B cell (primary cell): ENCODE results near the gene WNT9B. TPM values are rescaled to one million over a fixed set of nuclear protein-coding genes. Genes with fewer than 3 reads are reported as not detected.

Experiments
- ATAC-seq: fragments of 200-7000 bp; cut with Tn5 transposase; one replicate; pipeline ENCODE4 v1.10.0; 2021; ENCODE audit warnings: low read depth, mild to moderate bottlenecking, moderate number of reproducible peaks, moderate library complexity
- CTCF ChIA-PET: fragments of 350-600 bp; sonication (Branson Sonifier 250); formaldehyde crosslinking; loops from one replicate; lab custom pipeline; 2021; ENCODE audit warnings: antibody characterized with exemption, inconsistent platforms; lab: Charles Lee
- POLR2A ChIA-PET: fragments of 350-600 bp; sonication (Branson Sonifier 250); formaldehyde crosslinking; loops from one replicate; lab custom pipeline; 2021; ENCODE audit warnings: antibody characterized with exemption; lab: Charles Lee
- DNase-seq: peaks from one replicate; pipeline ENCODE4 v3.0.0; 2013
- H2AFZ ChIP-seq: 2 replicates; pipeline ENCODE4 v1.6.1; 2012; ENCODE audit warnings: mild to moderate bottlenecking, low read depth, low read length; ENCODE audit not compliant: insufficient read depth, poor library complexity, severe bottlenecking
- H3K27ac ChIP-seq, 2 donors: 1 replicate in 1 of 2; 2 replicates in 1 of 2; pipeline ENCODE4 v1.5.1; 2012 to 2013; ENCODE audit warnings: low read length in 2 of 2, mild to moderate bottlenecking in 2 of 2, moderate library complexity in 1 of 2
- H3K27me3 ChIP-seq, 4 experiments: fragments of 200-600 bp in 1 of 4; sonication (generic) in 1 of 4; replicated peaks in 1 of 4; 1 replicate in 2 of 4; 2 replicates in 2 of 4; pipeline versions ENCODE4 v1.6.1 to v1.7.0; 2013 to 2016; ENCODE audit warnings: low read length in 3 of 4, mild to moderate bottlenecking in 2 of 4, mixed read lengths in 1 of 4, moderate library complexity in 1 of 4; ENCODE audit not compliant: insufficient read depth in 4 of 4, control insufficient read depth in 3 of 4; ENCODE audit errors: control extremely low read depth in 1 of 4
- H3K36me3 ChIP-seq, 2 experiments: replicated peaks in 1 of 2; 1 replicate in 1 of 2; 2 replicates in 1 of 2; pipeline versions ENCODE4 v1.6.1 to v1.7.1; 2013; ENCODE audit warnings: low read length in 1 of 2; ENCODE audit not compliant: insufficient read depth in 2 of 2, control insufficient read depth in 1 of 2; ENCODE audit errors: control extremely low read depth in 1 of 2, extremely low read depth in 1 of 2
- H3K4me1 ChIP-seq, 2 donors: fragments of 200-600 bp in 1 of 2; sonication (generic) in 1 of 2; 1 replicate in 1 of 2; 2 replicates in 1 of 2; pipeline versions ENCODE4 v1.5.1 to v1.6.1; 2013 to 2017; ENCODE audit warnings: low read length in 2 of 2; ENCODE audit not compliant: control insufficient read depth in 2 of 2, insufficient read depth in 2 of 2
- H3K4me2 ChIP-seq: replicated peaks from 2 replicates; pipeline ENCODE3; 2012; ENCODE audit warnings: mild to moderate bottlenecking, low read depth, low read length; ENCODE audit not compliant: poor library complexity, severe bottlenecking
- H3K4me3 ChIP-seq, 5 experiments: fragments of 200-600 bp in 1 of 5; sonication (generic) in 1 of 5; 1 replicate in 3 of 5; 2 replicates in 2 of 5; pipeline versions ENCODE4 v1.5.1 to v1.7.0; 2011 to 2016; ENCODE audit warnings: low read length in 4 of 5, mild to moderate bottlenecking in 4 of 5, low read depth in 2 of 5, control low read depth in 1 of 5, moderate library complexity in 1 of 5; ENCODE audit not compliant: insufficient read depth in 1 of 5; ENCODE audit errors: control extremely low read depth in 1 of 5, extremely low read depth in 1 of 5
- H3K79me2 ChIP-seq: fragments of 200-600 bp; sonication (generic); one replicate; pipeline ENCODE4 v1.6.0; 2016; ENCODE audit warnings: low read length; ENCODE audit not compliant: control insufficient read depth, insufficient read depth
- H3K9ac ChIP-seq: fragments of 200-600 bp; sonication (generic); 2 replicates; pipeline ENCODE4 v1.6.1; 2017; ENCODE audit warnings: mild to moderate bottlenecking, low read length, moderate library complexity
- H3K9me3 ChIP-seq, 3 donors: one replicate each; pipeline versions ENCODE4 v1.6.1 to v1.7.1; 2013; ENCODE audit warnings: low read length in 2 of 3; ENCODE audit not compliant: control insufficient read depth in 2 of 3, insufficient read depth in 1 of 3; ENCODE audit errors: control extremely low read depth in 1 of 3
- H4K20me1 ChIP-seq: 2 replicates; pipeline ENCODE4 v1.6.0; 2012; ENCODE audit warnings: mild to moderate bottlenecking, low read length; ENCODE audit not compliant: insufficient read depth, control insufficient read depth, poor library complexity, severe bottlenecking
- H3K27ac Mint-ChIP-seq: one replicate; pipeline ENCODE4 v1.8.0; 2021; ENCODE audit warnings: mixed read lengths
- H3K27me3 Mint-ChIP-seq: one replicate; pipeline ENCODE4 v1.8.0; 2021; ENCODE audit warnings: mixed read lengths
- H3K4me1 Mint-ChIP-seq: one replicate; pipeline ENCODE4 v1.8.0; 2021; ENCODE audit warnings: mixed read lengths
- H3K4me3 Mint-ChIP-seq: one replicate; pipeline ENCODE4 v1.8.0; 2021; ENCODE audit warnings: mixed read lengths
- H3K9me3 Mint-ChIP-seq: one replicate; pipeline ENCODE4 v1.8.0; 2022; ENCODE audit warnings: mixed read lengths; ENCODE audit not compliant: insufficient read depth
- CTCF ChIP-seq: fragments of 200-600 bp; IDR thresholded peaks from one replicate; pipeline ENCODE4 v1.8.0; 2022; ENCODE audit warnings: antibody characterized with exemption, mild to moderate bottlenecking
- EZH2 ChIP-seq: IDR thresholded peaks from 2 replicates; pipeline ENCODE4 v1.6.1; 2012; ENCODE audit warnings: borderline replicate concordance, low read depth, mild to moderate bottlenecking, moderate library complexity, low read length; ENCODE audit not compliant: insufficient read depth, poor library complexity, severe bottlenecking
- WGBS: methylation state at CpG from one replicate; pipeline ENCODE4 v1.1.5; 2013; ENCODE audit warnings: missing lambda C conversion rate; ENCODE audit not compliant: insufficient coverage; 5-methylcytosine and 5-hydroxymethylcytosine counted together
- intact Hi-C: fragments of 100-400 bp; cut with micrococcal nuclease; formaldehyde crosslinking; loops from one replicate; pipeline ENCODE4 v1.10.0; 2022
- polyA plus RNA-seq: library from polyadenylated mRNA; depleted of rRNA; stranded (reverse); fragments of >200 nt; gene quantifications from 2 replicates; pipeline ENCODE4 v1.2.3, GENCODE V29; 2012
- total RNA-seq, 2 donors: library from RNA; stranded (reverse); fragments of 120-200 nt in 1 of 2; gene quantifications; 1 replicate in 1 of 2; 2 replicates in 1 of 2; pipeline versions ENCODE4 v1.2.3 to v1.2.4, GENCODE V29; 2013 to 2022

WNT9B gene
- total and polyA plus RNA-seq, 2 donors (not counting 1 experiment from before 2014, with no cell fraction given), result not detected

DNA sequence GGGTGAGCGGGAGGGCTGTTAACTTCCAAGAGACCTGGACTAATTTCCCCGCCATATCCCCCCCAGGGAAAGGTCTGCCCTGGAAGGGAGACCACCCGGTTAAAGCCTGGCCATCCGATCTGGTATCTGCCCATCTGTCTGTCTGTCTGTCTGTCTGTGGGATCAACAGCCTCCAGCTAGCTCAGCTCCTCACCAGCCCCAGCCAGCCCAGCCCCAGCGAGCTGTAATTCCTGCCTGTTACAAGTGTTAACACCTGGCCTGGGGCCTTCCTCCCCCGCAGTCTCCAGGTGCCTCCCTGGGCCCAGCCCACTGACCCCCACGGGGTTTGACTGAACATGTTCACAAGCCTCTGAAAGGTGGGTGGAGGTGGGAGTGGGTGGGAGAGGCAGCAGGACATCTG is 36.9 kb upstream of the WNT9B start:
- no peak overlapping the region for H3K9ac ChIP-seq
- H2AFZ ChIP-seq, result no peak overlapping the region
- H3K27me3 ChIP-seq, result peaks cover 0 to 74% (median 43%) of the 10 kb centered on the region in 4 experiments
- peaks cover 29 to 33% of the 10 kb centered on the region in 2 donors for H3K4me1 ChIP-seq
- H3K36me3 ChIP-seq, result no peaks in the 10 kb centered on the region
- no peaks in the 10 kb centered on the region for H4K20me1 ChIP-seq
- H3K27ac ChIP-seq, result no peak overlapping the region
- H3K4me3 ChIP-seq, result no peak overlapping the region
- H3K79me2 ChIP-seq, result no peaks in the 10 kb centered on the region
- ATAC-seq (no peak), DNase-seq (no peak)
- intact Hi-C loops, result no loop called here
- POLR2A ChIA-PET, result no interaction called here
- peaks cover 0 to 15% (median 0%) of the 10 kb centered on the region in 3 donors for H3K9me3 ChIP-seq
- peaks cover 21% of the 10 kb centered on the region for H3K4me1 Mint-ChIP-seq
- WGBS, result 84% methylated on average over 5 of the region's 7 CpGs
- CTCF ChIA-PET, result interaction anchor here (1.6 kb wide), 1 partner anchor 13 kb away, joined by 3 read pairs; no protein-coding TSS in a partner anchor
- no peak overlapping the region for H3K4me3 Mint-ChIP-seq
- no peak overlapping the region for H3K27ac Mint-ChIP-seq
- TF ChIP-seq EZH2 (no peak), CTCF (no peak)
- no peak overlapping the region for H3K4me2 ChIP-seq
- H3K9me3 Mint-ChIP-seq, result no peaks in the 10 kb centered on the region
- peaks cover 64% of the 10 kb centered on the region for H3K27me3 Mint-ChIP-seq

GRCh38 chr17:46815474-46816353 is 35.7 kb upstream of the WNT9B start:
- TF ChIP-seq CTCF (no peak), EZH2 (no peak)
- Histone ChIP-seq H2AFZ (no peak overlapping the region), H3K4me1 (peaks cover 38 to 46% of the 10 kb centered on the region in 2 donors), H3K79me2 (no peaks in the 10 kb centered on the region), H3K9ac (no peak overlapping the region), H3K4me3 (no peak overlapping the region), H3K36me3 (no peaks in the 10 kb centered on the region), H3K9me3 (peaks cover 0 to 16% (median 0%) of the 10 kb centered on the region in 3 donors), H3K27ac (no peak overlapping the region), H3K27me3 (peaks cover 0 to 85% (median 51%) of the 10 kb centered on the region in 4 experiments), H4K20me1 (no peaks in the 10 kb centered on the region), H3K4me2 (no peak overlapping the region)
- peaks cover 70% of the 10 kb centered on the region for H3K27me3 Mint-ChIP-seq
- H3K4me3 Mint-ChIP-seq, result no peak overlapping the region
- ChIA-PET POLR2A (no interaction called here), CTCF (interaction anchor here (1.6 kb wide), 1 partner anchor 12 kb away, joined by 3 read pairs; no protein-coding TSS in a partner anchor)
- intact Hi-C loops, result no loop called here
- H3K9me3 Mint-ChIP-seq, result no peaks in the 10 kb centered on the region
- peaks cover 30% of the 10 kb centered on the region for H3K4me1 Mint-ChIP-seq
- DNase-seq (peak; percentile 25), ATAC-seq (no peak)
- 76% methylated on average over 11 of the region's 12 CpGs for WGBS
- H3K27ac Mint-ChIP-seq, result no peak overlapping the region
